Vagina (tissue), 2 donors: Measurements from ENCODE around the gene RYR2. TPM values are rescaled to one million over a fixed set of nuclear protein-coding genes. Genes with fewer than 3 reads are reported as not detected.

Experiments
- DNase-seq, 2 donors: peaks; one replicate each; pipeline ENCODE4 v3.0.0-alpha.2; 2017; ENCODE audit errors: extremely low spot score in 2 of 2
- H3K27ac ChIP-seq: fragments of 200-600 bp; sonication (generic); one replicate; pipeline ENCODE4 v1.5.1; 2019
- H3K27me3 ChIP-seq: fragments of 200-600 bp; sonication (generic); one replicate; pipeline ENCODE4 v1.5.1; 2019
- H3K36me3 ChIP-seq, 2 donors: fragments of 200-600 bp; sonication (generic); one replicate each; pipeline ENCODE4 v1.5.1; 2017 to 2019
- H3K4me1 ChIP-seq: fragments of 200-600 bp; sonication (generic); one replicate; pipeline ENCODE4 v1.5.1; 2019
- H3K4me3 ChIP-seq, 2 donors: fragments of 200-600 bp; sonication (generic); 1 replicate in 1 of 2; 2 replicates in 1 of 2; pipeline ENCODE4 v1.5.1; 2016 to 2019
- H3K9me3 ChIP-seq: fragments of 200-600 bp; sonication (generic); one replicate; pipeline ENCODE4 v1.5.1; 2019
- CTCF ChIP-seq, 3 experiments: fragments of 450-650 bp in 2 of 3; fragments of 200-600 bp in 1 of 3; sonication (generic) in 1 of 3; IDR thresholded peaks; one replicate each; pipeline ENCODE4 v1.5.1; 2017 to 2019; ENCODE audit warnings: antibody characterized with exemption in 3 of 3, mild to moderate bottlenecking in 2 of 3, moderate library complexity in 2 of 3
- POLR2A ChIP-seq, 2 donors: fragments of 450-650 bp; IDR thresholded peaks; one replicate each; pipeline ENCODE4 v1.6.1; 2017; ENCODE audit warnings: antibody characterized with exemption in 2 of 2, mild to moderate bottlenecking in 2 of 2, moderate library complexity in 2 of 2
- POLR2AphosphoS5 ChIP-seq, 2 donors: sonication (generic); formaldehyde crosslinking; IDR thresholded peaks; one replicate each; pipeline ENCODE4 v1.9.0; 2017; ENCODE audit warnings: antibody characterized with exemption in 2 of 2, mild to moderate bottlenecking in 2 of 2, low read depth in 1 of 2; ENCODE audit not compliant: insufficient read depth in 1 of 2
- intact Hi-C: fragments of 100-400 bp; cut with DNase I; formaldehyde crosslinking; loops from one replicate; pipeline ENCODE4 v1.15.1; 2023
- total RNA-seq: library from RNA; depleted of rRNA; stranded (reverse); fragments of >200 nt; gene quantifications from one replicate; pipeline ENCODE4 v1.2.3, GENCODE V29; 2016

RYR2 gene
- total RNA-seq, 1 donor from 2014 or later, result 1.5 TPM

- Histone ChIP-seq H3K27me3 (no peaks in the 10 kb centered on the region), H3K9me3 (no peaks in the 10 kb centered on the region), H3K27ac (no peak overlapping the region), H3K36me3 (no peaks in the 10 kb centered on the region), H3K4me1 (no peaks in the 10 kb centered on the region), H3K4me3 (no peak overlapping the region)
- no peak for TF ChIP-seq CTCF (IDR thresholded peaks at IDR 0.05)
- TF ChIP-seq POLR2AphosphoS5 (IDR thresholded peaks at IDR 0.05; ENCODE audit: insufficient read depth in 1 of 2, low read depth in 1 of 2), result no peak
- no peak for TF ChIP-seq POLR2A (IDR thresholded peaks at IDR 0.05)
- DNase-seq, result no peak
- intact Hi-C loops, result no loop called here
These were observed 698.9 kb downstream of the RYR2 start for GRCh38 chr1:237740846-237741245.

DNA sequence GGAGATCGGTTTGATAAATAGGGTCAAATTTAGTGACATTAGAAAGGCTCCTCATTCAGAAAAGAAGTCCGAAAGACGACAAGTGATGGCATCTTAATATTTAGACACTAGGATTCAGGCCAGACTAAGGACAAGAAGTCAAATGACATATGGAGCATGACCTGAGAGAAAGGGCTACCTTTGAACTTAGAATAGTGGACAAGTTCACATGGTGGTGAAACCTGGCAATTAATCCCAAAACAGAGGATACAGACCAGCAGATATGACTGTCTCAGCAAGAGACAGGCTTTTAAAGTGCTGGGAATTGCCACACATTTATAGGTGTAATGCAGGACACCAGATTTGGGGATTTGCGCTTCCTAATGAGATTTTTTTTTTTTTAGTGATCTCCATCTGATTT is 703.6 kb downstream of the RYR2 start:
- Histone ChIP-seq H3K36me3 (no peaks in the 10 kb centered on the region), H3K4me3 (no peak overlapping the region), H3K27me3 (no peaks in the 10 kb centered on the region), H3K4me1 (no peaks in the 10 kb centered on the region), H3K27ac (no peak overlapping the region), H3K9me3 (no peaks in the 10 kb centered on the region)
- intact Hi-C loops, result no loop called here
- TF ChIP-seq POLR2AphosphoS5 (IDR thresholded peaks at IDR 0.05; ENCODE audit: insufficient read depth in 1 of 2, low read depth in 1 of 2) (no peak), CTCF (IDR thresholded peaks at IDR 0.05) (no peak), POLR2A (IDR thresholded peaks at IDR 0.05) (no peak)
- DNase-seq, result no peak

DNA sequence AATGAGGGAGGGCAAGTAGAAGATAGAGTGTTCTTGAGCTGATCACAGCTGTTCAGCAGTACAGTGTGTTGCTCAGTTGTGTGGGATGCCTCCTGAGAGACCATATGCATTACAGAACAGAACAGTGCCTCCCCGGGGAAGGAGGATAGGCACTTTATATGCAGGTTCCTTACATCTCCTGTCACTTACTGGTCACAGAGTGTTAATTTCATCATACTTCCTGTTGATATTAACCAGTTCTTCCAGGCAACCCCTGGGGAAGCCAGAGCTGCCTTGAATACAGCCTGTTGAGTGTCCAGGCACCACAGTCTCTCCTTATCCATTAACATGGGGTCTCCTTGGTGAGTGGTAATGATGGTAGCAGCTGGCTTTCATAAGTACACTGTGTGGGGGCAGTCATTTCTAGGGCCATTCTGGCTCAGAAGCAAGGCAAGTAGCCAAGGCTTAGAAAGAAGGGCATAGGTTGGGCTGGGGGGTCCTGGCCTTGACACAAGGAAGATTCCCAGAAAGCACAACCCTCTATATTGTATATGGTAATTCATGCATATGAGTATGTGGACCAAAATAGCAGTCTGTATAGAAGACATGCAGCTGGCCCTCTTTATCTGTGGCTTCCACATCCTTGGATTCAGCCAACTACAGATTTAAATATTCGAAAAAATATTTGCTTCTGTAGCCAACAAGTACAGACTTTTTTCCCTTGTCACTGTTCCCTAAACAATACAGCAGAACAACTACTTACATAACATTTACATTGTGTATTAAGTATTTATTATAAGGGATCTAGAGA is 706.4 kb downstream of the RYR2 start:
- Histone ChIP-seq H3K4me1 (no peaks in the 10 kb centered on the region), H3K27ac (no peak overlapping the region), H3K36me3 (no peaks in the 10 kb centered on the region), H3K27me3 (no peaks in the 10 kb centered on the region), H3K4me3 (no peak overlapping the region), H3K9me3 (no peaks in the 10 kb centered on the region)
- TF ChIP-seq POLR2A (IDR thresholded peaks at IDR 0.05) (no peak), CTCF (IDR thresholded peaks at IDR 0.05) (no peak), POLR2AphosphoS5 (IDR thresholded peaks at IDR 0.05; ENCODE audit: insufficient read depth in 1 of 2, low read depth in 1 of 2) (no peak)
- DNase-seq, result no peak
- intact Hi-C loops, result no loop called here

DNA sequence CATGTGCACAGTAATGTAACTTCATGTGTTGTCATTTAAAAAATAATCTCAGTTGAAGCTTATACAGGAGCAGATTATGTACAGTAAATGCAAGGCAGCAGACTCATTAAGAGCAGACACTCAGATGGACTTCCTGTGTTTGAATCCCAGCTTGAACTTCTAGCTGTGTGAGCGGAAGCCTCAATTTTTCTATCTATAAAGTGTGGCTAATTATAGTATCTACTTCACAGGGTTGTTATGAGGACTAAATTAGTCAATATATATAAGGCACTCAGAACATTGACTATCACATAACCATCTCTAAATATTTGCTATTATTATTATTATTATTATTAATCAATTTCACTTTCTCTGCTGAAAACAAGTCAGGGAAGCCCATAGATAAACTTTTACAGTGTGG is 707.1 kb downstream of the RYR2 start:
- no peak overlapping the region for H3K4me3 ChIP-seq
- TF ChIP-seq CTCF (IDR thresholded peaks at IDR 0.05) (no peak), POLR2AphosphoS5 (IDR thresholded peaks at IDR 0.05; ENCODE audit: insufficient read depth in 1 of 2, low read depth in 1 of 2) (no peak), POLR2A (IDR thresholded peaks at IDR 0.05) (no peak)
- intact Hi-C loops, result no loop called here
- H3K27ac ChIP-seq, result no peak overlapping the region
- H3K4me1 ChIP-seq, result no peaks in the 10 kb centered on the region
- no peaks in the 10 kb centered on the region for H3K36me3 ChIP-seq
- no peak for DNase-seq
- H3K27me3 ChIP-seq, result no peaks in the 10 kb centered on the region
- no peaks in the 10 kb centered on the region for H3K9me3 ChIP-seq

GRCh38 chr1:237751090-237751489 is 709.1 kb downstream of the RYR2 start:
- Histone ChIP-seq H3K9me3 (no peaks in the 10 kb centered on the region), H3K36me3 (no peaks in the 10 kb centered on the region), H3K4me3 (no peak overlapping the region), H3K4me1 (no peaks in the 10 kb centered on the region), H3K27me3 (no peaks in the 10 kb centered on the region), H3K27ac (no peak overlapping the region)
- TF ChIP-seq POLR2AphosphoS5 (IDR thresholded peaks at IDR 0.05; ENCODE audit: insufficient read depth in 1 of 2, low read depth in 1 of 2) (no peak), CTCF (IDR thresholded peaks at IDR 0.05) (no peak), POLR2A (IDR thresholded peaks at IDR 0.05) (no peak)
- intact Hi-C loops, result no loop called here
- no peak for DNase-seq
